ENCODE data around the gene NCR2.

NCR2 gene

GRCh38 chr6:41331401-41332150 lies 3.8 kb upstream of the NCR2 start:
- DNase-seq: no peak

GRCh38 chr6:41332241-41332640 lies 3.2 kb upstream of the NCR2 start:
- no peak for DNase-seq

- no peak for DNase-seq
Observed at GRCh38 chr6:41332842-41333736, 2.3 kb upstream of the NCR2 start.

- no peak for DNase-seq
Observed at GRCh38 chr6:41334482-41335040, 847 bp upstream of the NCR2 start.

- no peak for DNase-seq
Observed at GRCh38 chr6:41335943-41336342, 535 bp downstream of the NCR2 start.

GRCh38 chr6:41336824-41337223 lies 1.4 kb downstream of the NCR2 start:
- peak; percentile 39 for DNase-seq

- DNase-seq: no peak
Observed at GRCh38 chr6:41337709-41338108, 2.3 kb downstream of the NCR2 start.

- DNase-seq: no peak
Observed at GRCh38 chr6:41338659-41339058, 3.3 kb downstream of the NCR2 start.

GRCh38 chr6:41341580-41341979 lies 6.2 kb downstream of the NCR2 start:
- no peak for DNase-seq

- no peak for DNase-seq
Observed at GRCh38 chr6:41342241-41342640, 6.8 kb downstream of the NCR2 start.

- DNase-seq: no peak
Observed at GRCh38 chr6:41343641-41344187, 8.3 kb downstream of the NCR2 start.

- no peak for DNase-seq
Observed at GRCh38 chr6:41344876-41345275, 9.5 kb downstream of the NCR2 start.

GRCh38 chr6:41345901-41346300 lies 10.5 kb downstream of the NCR2 start:
- DNase-seq: no peak

- no peak for DNase-seq
Observed at GRCh38 chr6:41346441-41346840, 11.0 kb downstream of the NCR2 start.

- DNase-seq: no peak
Observed at GRCh38 chr6:41347378-41348050, 12.1 kb downstream of the NCR2 start.

- DNase-seq: no peak
Observed at GRCh38 chr6:41348934-41349333, 13.5 kb downstream of the NCR2 start.

- DNase-seq: no peak
Observed at GRCh38 chr6:41352396-41352795, 17.0 kb downstream of the NCR2 start.

GRCh38 chr6:41352907-41353306 lies 17.5 kb downstream of the NCR2 start:
- no peak for DNase-seq

- DNase-seq: no peak
Observed at GRCh38 chr6:41353333-41353732, 17.9 kb downstream of the NCR2 start.

GRCh38 chr6:41355952-41356351 lies 20.5 kb downstream of the NCR2 start:
- DNase-seq: no peak

- DNase-seq: no peak
Observed at GRCh38 chr6:41356825-41357224, 21.4 kb downstream of the NCR2 start.

GRCh38 chr6:41358503-41358902 lies 23.1 kb downstream of the NCR2 start:
- no peak for DNase-seq
